Measurements from ENCODE around the gene RNPEPL1.
A peak's percentile ranks its signal among the peaks of the same experiment; 100 is the strongest.

RNPEPL1 gene

DNA sequence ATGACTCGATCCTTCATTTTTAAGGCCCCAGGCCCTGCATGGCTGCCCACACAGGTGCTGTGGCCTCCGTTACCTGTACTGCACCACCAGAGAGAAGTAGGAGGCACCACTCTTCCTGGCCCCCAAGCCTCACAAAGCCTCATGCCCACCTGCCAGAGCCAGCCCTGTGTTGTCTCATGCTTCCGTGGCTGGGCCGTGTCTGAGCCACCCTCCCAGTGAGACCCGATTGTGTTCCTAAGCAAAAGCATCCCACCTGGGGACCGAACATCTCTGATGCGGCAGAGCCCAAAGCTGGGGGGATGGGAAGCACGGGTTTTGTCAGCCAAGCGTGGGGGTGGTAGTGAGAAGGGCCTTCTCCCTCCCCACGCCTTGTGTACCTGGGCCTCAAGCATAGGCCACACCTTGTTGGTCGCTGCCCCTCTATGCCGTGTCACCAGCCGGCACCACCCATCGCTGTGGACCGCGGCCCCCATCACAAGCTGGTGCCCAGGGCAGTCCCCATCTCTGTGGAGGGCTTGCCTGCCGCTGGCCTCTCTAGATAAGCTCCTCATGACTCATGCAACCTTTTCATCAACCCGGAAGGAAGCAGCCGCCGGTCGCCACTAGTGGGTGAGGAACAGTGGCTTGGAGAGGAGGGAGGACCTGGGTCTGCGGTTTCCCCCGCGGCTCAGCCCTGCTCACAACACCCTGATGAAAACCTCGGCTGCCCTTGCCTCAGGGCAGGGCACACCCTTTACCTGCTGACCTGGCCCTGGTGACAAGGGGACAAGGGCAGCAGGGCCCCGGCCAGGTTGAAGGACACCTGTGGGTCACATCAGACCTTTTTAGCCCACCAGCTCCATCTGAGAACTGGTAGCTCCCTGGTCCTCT is 2.7 kb upstream of the RNPEPL1 start:
- peak; percentile 94 for DNase-seq (ENCODE audit: low spot score)

DNA sequence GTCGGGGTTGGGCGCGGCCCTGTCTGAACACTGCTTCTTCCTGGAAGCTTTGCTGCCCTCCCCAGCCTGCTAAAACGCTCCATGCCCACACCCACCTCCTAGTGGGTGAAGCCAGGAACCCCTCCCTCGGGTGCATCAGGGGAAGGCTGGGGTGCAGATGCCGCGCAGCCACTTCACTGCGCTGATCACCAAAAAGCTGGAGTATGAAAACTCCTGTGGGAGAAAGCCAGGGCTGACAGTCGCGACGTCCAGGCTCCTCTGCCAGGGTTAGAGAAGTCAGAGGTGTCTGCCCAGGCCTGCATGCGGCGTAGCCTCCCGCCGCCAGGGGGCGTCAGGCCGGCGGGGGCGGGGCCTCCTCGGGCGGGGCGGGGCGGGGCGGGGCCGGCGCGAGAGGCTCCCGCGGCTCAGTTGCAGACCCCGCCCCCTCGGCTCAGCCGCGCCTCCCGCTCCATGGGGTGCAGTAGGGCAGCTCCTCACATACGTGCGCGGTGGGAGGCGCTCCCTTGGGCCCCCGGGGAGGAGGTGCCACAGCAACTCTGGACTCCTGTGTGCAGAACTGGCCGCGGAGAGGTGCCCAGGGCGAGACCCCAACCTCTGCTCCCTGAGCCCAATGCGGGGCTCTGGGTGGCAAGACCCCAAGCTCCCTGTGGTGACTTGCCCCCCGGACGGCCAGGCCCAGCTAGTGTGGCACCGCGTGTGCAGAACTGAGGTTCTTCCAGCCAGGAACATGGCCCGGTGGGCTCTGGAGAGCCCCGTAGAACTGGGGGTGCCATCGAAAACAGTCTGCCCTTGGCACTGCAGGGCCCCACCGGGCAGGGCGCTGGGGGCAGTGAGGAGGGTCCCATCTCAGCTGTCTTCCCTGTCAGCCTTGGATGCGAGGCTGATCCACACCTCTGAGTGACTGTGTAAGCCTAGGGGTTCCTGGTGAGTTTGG is 1.8 kb upstream of the RNPEPL1 start:
- DNase-seq (ENCODE audit: low spot score), result peak; percentile 96

DNA sequence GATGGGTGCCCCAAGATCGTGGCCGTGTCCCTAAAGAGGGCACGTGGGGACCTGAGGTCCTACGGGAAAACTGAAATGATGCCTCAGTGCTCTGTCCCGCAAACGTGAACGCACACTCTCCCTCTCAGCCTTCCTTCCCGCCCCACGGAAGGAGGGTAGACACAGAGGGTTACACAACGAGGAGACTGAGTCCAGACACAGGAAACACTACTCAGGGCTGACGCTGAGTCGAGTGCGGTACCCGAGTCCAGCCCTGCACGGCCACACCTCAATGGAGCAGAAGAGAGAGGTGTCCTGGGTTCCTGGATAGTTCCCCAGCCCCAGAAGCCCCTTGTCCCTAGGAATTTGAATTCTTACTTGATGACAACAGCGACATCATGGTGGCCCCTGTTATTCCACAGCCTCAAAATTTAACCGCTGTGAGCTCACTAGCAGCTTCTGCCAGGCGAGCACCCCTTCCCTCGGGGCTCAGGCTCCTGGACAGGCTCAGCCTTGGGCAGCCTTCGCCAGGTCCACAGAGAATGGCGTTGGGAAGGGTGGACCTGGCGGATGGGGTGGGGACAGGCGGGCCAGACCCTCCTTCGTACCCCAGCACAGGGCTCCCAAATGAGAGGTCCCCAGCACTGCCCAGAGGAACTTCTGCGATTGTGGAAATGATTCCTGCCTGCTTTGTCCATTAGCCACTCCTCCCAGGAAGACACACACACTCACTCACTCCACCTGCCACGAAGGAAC is 980 bp upstream of the RNPEPL1 start:
- peak; percentile 26 for DNase-seq (ENCODE audit: low spot score)

DNA sequence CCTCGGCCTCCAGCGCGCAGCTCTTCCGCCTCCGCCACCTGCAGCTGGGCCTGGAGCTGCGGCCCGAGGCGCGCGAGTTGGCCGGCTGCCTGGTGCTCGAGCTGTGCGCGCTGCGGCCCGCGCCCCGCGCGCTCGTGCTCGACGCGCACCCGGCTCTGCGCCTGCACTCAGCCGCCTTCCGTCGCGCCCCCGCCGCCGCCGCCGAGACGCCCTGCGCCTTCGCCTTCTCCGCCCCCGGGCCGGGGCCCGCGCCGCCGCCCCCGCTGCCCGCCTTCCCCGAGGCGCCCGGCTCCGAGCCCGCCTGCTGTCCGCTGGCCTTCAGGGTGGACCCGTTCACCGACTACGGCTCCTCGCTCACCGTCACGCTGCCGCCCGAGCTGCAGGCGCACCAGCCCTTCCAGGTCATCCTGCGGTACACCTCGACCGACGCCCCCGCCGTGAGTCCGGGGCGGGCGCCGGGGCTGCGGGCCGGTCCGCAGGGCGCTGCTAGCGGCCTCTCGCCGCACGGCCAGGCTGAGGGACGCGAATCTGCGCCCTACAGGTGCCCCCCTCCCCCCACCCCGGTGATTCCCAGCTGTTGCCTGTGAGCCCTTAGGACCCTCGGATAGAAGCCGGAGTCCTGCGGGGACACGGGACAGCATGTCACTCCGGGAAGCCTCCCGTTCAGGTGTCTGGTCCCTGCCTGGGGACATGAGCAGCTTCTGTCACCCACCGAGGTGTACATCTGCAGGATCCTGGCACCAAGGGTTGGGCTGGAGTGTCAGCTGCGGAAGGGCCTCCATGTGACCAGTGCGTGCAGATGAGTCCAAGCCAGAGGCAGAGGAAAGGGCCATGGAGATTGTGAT is 616 bp downstream of the RNPEPL1 start:
- peak; percentile 56 for DNase-seq (ENCODE audit: low spot score)

DNA sequence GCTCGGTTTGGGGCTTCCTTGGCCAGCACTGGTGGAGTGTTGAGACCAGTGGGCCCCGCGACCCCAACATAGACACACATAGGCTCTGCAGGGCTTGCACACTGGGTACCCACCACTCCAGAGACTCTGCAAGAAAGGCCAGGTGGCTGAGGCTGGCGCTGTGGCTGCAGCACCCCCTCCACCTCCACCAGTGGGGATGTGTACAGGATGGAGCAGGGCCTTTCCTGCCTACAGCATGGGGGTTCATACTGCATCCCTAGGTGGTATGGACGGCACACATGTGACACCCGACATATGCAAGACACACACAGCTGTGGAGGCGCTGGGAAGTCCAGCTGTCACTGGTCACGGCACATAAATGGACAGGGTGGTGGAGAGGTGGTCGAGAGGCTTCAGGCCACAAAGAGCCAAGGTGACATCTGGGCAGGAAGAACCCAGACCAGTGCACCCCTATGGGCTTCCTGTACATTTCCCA is 1.3 kb downstream of the RNPEPL1 start:
- DNase-seq (ENCODE audit: low spot score), result no peak

DNA sequence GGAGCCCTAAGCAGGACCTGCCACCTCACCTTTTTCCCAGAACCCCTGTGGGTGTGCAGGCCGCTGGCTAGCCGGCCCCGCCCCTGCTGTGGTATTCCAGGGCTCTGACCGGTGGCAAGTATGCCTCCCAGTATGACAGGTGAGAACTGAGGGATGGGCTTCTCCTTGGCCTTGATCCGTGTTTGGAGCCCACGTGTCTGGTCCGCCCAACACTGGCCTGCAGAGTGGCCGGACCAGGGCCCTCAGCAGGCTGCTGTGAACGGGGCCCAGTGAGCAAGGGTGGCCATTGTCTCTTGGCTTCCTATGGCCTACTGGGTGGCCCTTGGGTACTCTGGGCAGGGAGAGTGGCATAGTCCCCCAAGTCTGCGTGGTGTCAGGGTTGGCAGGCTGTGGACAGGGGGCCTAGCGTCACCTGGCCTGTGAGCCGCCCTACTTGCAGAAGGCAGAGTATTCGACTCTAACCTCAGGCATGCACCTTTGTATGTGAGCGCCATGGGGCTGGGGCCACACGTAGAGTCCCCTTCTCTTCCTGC is 1.8 kb downstream of the RNPEPL1 start:
- no peak for DNase-seq (ENCODE audit: low spot score)

DNA sequence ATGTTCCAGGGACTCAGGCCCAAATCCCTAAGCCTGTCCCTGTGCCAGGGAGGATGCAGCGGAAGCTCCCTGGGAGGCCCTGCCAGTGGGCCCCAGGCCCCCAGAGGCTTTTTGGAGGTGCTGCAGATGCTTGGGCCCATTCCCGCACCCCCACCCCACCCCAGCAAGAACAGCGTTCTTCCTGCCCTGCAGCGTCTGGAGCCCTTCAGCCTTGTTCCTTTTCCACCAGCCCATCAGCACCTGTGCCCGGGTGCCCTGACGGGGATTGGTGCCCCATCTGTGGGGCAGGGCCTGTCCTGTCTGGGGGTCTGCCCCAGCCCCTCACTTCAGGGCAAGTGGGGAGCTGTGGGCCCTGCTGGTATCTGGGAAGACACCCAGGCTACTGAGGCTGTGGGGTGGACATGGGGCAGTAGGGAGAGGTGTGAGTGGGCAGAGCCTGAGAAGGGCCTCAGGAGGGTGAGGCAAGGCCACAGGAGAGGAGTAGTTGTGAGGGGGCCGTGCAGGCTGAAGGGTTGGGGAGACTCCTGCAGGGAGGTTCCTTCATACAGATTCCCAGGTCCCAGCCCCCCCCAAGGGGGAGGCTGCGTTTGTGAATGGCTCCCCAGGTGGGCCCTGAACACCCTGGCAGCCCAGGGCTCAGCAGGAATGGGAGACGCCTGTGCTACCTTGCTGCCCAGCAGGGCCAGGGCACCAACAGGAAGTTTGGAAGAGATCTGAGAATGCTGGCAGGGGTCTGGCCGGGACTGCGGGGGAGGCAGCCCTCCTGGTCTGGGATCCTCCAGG is 2.4 kb downstream of the RNPEPL1 start:
- no peak for DNase-seq (ENCODE audit: low spot score)

DNA sequence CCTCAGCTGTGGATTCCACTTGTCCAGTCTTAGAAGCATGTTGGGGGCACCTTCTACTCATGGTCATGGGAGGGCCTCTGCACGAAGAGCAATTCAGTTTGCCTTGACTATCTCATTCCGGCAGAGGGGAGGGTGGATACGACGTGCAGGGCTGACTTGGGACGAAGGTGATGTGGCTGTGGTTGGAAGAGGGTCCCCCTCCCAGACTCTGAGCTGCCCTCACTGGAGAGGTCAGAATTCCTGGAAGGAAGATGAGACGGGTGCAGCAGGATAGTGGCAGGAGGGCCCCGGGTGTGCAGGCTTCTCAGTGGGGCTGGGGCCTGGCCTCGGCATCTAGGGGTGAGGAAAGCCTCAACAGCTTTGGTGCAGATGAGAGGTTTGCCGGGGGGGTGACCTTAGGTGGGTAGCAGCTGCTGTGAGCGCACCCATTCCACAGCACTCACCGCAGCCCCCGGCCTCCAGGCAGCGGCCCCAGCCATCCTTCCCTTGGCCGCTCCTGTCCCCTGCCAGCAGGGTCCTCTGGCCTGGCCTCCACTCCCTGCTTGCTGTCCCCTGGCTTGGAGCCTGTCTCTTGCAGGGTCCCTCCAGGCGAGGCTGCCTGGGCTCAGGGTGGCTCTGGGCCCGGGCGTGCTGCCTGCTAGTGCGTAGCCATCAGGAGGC is 3.2 kb downstream of the RNPEPL1 start:
- no peak for DNase-seq (ENCODE audit: low spot score)

DNA sequence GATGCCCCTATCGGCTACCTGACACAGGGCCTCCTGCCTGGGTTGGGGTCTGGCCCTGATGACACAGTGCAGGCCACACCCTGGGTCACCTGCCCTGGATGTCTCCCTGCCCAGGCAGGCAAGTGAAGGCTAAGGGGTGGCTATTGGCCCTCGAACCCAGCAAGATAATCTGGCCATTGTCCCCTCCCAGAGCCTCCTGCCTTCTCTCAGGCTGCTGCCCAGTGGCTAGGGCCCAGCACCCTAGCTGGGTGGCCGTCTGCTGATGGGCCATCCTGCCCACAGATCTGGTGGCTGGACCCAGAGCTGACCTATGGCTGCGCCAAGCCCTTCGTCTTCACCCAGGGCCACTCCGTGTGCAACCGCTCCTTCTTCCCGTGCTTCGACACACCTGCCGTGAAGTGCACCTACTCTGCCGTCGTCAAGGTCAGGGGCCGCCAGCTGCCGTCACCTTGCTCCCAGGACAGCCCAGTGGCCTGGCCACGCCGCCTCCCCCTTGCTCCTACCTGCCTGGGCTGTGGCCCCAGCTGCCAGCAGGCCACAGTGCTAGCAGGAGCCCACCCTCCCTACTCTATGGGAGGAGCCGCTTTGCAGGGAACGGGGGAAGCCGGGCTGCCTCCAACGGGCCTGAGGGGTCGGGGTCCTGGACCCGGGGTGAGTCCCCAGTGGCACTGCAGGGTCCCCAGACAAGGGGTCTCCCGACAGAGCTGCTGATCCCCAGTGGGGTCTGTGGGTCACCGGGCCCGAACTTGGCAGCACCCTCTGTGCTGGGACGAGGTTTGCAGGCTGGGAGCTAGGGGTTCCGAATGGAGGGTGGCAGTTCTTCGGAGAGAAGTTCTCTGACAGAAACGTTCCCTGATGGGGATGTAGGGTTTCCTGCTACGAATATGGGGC is 4.1 kb downstream of the RNPEPL1 start:
- no peak for DNase-seq (ENCODE audit: low spot score)

DNA sequence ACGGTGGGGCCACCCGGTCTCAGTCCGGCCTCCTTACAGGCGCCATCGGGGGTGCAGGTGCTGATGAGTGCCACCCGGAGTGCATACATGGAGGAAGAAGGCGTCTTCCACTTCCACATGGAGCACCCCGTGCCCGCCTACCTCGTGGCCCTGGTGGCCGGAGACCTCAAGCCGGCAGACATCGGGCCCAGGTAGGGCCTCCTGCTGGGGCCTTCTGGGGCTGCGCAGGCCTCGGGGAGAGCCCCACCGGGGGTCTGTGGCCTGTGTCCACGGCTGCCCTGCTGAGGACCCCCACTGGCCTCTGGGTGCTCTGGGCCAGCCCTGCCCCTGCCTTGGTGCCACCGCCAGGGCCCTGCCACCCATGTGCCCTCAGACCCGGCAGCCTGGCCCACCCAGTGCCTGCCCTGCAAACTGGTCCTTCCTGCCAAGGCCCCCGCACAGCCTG is 4.8 kb downstream of the RNPEPL1 start:
- no peak for DNase-seq (ENCODE audit: low spot score)

DNA sequence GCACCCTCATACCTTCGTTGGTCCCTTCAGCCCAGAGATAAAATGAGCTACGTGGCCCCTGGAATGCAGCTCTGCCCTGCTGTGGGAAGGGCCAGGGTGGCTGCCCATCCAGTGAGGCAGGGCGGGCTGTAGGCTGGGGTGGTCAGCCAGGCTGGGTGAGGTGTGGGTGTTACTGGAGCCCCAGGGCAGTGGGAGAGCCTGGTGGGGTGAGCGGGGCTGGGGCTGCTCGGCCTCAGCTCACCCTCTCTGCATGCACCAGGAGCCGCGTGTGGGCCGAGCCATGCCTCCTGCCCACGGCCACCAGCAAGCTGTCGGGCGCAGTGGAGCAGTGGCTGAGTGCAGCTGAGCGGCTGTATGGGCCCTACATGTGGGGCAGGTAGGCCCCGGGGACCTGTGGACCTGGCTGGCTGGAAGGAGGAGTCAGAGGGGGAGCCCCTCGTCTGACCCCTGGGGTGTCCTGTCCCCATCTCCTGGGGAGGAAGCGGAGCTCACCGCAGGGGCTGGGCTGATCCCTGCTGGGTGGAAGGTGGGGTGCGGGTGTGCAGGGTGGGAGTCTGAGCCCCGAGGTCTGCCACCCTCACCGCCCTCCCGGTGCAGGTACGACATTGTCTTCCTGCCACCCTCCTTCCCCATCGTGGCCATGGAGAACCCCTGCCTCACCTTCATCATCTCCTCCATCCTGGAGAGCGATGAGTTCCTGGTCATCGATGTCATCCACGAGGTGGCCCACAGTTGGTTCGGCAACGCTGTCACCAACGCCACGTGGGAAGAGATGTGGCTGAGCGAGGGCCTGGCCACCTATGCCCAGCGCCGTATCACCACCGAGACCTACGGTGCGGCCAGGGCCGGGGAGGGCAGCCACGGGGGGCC is 5.5 kb downstream of the RNPEPL1 start:
- DNase-seq (ENCODE audit: low spot score), result no peak

DNA sequence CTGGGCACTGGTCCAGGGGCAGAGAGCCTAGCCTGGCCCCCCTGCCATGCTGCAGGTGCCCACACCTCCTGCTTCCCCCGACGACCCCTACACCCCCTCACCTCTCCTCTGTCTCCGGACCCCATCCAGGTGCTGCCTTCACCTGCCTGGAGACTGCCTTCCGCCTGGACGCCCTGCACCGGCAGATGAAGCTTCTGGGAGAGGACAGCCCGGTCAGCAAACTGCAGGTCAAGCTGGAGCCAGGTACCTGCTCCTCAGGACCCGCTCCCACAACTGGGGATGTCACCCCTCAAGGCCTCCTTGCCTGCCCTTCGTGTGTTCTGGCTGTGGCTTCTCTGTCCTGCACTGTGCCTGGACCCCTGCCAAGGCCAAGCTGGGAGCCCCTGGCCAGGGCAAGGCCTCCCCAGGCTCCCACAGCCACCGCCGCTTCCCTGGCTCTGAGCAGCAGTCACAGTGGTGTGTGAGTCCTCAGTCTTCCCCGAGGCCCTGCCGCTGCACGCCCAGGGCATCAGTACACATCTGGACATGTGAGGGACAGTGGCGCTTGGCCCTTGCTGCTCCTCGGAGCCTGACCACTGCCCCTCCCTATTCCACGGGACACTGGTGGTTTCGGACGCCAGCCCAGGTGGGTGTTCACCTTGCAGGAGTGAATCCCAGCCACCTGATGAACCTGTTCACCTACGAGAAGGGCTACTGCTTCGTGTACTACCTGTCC is 6.3 kb downstream of the RNPEPL1 start:
- DNase-seq (ENCODE audit: low spot score), result no peak

DNA sequence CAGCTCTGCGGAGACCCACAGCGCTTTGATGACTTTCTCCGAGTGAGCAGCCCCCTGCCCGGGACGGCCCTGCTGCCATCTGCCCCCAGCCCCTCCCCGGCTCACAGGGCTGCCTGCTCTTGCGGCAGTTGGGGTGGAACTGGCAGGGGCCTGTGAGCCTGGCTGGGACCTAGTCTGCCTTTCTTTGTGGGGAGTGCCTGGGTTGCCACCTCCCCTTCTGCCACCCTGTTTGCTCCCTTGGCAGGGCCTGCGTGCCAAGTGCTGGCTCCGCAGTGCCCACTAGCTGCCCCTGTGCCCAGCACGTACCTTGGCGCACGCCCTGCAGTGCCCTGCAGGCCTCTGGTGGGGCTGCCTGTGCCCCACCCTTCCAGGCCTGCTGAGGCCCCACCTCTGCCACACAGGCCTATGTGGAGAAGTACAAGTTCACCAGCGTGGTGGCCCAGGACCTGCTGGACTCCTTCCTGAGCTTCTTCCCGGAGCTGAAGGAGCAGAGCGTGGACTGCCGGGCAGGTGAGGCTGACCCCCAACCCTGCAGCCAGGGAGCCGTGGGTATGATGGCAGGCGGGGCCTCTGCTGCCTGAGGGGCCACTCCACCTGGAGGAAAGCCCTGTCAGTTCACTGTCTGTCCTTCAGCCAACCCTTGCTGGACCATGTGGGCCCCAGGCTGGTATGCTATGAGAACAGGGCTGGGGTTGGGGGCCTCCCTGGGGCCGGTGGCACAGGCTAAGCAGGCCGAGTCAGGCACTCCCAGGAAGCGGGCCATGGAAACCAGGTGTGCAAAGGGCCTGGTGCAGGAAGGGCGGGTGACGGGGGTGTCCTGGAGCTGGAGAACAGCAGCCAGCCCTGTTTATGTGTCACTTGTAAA is 7.0 kb downstream of the RNPEPL1 start:
- DNase-seq (ENCODE audit: low spot score), result no peak

DNA sequence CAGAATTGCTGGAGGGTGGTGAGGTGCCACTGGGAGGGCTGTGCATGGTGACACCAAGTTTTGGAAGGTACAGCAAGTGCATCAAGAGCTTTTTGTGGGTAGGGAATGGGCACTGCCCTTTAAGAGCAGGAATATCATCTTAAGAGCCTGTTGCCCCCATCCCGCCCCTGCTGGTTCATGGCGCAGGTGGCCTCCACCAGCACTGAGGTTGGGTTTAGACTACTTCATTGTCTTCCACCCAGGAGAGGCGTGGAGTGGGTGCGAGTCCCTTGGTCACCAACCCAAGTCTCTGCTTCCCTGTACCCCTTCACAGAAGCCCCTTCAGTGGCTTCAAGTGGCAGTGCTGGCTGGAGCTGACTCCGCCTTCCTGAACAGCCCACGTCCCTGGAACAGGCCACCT is 7.8 kb downstream of the RNPEPL1 start:
- DNase-seq (ENCODE audit: low spot score), result no peak

DNA sequence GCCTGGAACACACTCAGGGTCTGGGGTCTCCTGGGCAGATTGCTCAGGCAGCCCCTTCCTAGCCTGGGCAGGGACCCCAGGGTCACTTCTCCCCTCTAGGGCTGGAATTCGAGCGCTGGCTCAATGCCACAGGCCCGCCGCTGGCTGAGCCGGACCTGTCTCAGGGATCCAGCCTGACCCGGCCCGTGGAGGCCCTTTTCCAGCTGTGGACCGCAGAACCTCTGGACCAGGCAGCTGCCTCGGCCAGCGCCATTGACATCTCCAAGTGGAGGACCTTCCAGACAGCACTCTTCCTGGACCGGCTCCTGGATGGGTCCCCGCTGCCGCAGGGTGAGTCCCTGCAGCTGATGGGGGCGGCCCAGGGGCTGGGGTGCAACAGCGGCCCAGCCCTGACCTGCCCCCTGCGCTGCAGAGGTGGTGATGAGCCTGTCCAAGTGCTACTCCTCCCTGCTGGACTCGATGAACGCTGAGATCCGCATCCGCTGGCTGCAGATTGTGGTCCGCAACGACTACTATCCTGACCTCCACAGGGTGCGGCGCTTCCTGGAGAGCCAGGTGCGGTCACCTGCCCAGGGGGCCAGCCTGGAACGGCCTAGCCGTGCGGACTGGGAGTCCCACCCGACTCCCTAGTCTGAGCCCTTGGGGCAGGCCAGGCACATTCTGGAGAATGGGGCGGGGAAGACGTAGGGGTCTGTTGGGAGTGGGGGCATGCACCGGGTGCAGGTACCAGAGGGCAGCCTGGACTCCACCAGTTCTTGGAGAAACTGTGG is 8.3 kb downstream of the RNPEPL1 start:
- DNase-seq (ENCODE audit: low spot score), result no peak

Measured in CD4-positive, alpha-beta T cell treated with Interleukin-6 at 100 ng/mL for 8 hours (primary cell).